NCI-H1694 (cell line): ENCODE measurements around the gene KL.

Source experiments
- DNase-seq: peaks from one replicate; lab custom pipeline; 2025; lab: John Stamatoyannopoulos, UW

The KL gene

GRCh38 chr13:33081666-33082065 lies 65.4 kb downstream of the KL start:
- no peak for DNase-seq

- no peak for DNase-seq
These were observed 66.8 kb downstream of the KL start for GRCh38 chr13:33083054-33083453.

DNA sequence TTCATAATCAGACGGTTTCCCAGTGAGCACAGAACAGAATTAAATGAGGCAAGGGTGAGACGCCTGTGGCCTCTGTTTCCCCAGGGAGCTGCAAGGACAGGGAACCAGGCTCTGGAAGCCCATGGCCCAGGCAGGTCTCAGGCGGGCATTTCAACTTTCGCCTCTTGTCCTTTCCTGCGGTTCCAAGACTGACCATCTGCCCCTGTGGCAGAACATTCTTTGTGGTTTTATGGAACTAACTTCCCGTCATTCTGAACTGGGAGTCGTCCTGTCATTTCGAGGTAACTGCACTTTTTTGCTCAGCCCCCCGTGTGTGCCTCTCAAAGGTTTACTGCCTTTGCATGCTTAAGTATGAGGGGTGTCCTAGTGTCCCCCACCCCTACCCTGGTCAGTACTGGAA lies 70.9 kb downstream of the KL start:
- DNase-seq = no peak

DNA sequence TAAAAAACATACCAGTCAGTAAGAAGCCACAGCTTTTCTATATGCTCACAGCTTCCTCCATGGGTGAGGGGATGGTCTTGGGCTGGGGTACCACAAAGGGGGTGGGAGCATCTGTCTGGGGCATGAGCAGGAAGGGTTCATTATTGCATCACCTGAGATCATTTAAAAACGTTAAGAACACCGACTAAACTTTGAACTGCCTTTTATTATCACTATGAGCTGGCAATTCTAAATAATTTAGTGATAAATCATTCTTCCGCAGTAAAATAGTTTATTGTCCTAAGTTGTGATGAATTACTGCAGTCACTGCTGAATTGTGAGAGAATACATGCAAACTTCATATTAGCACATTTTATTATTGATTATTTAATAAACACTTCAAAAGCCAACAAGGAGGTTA lies 71.6 kb downstream of the KL start:
- no peak for DNase-seq

- no peak for DNase-seq
These were observed 73.1 kb downstream of the KL start for GRCh38 chr13:33089311-33089710.

- no peak for DNase-seq
These were observed 74.7 kb downstream of the KL start for GRCh38 chr13:33090755-33091414.

- no peak for DNase-seq
These were observed 75.2 kb downstream of the KL start for GRCh38 chr13:33091415-33091774.

GRCh38 chr13:33092073-33092987 lies 76.1 kb downstream of the KL start:
- no peak for DNase-seq

GRCh38 chr13:33096886-33097605 lies 80.8 kb downstream of the KL start:
- DNase-seq = no peak

DNA sequence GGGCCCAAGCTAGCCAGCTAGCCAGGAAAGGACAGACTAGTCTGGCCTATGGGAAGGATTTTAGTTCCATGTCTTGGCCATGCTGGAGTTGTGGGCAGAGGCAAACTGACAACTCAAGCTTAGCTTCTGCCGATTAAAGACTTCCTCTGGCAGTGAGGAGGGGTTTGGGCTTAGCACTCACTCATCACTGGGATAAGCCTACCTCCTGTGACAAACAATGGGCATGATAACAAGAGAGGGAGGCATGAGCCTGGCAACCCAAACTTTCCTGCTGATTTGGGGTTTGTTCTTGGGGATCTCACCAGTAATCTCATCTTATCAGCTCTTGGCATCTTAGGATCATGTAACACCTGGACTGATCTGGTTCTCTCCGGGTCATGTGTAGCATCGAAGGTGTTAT lies 83.6 kb downstream of the KL start:
- DNase-seq = no peak

DNA sequence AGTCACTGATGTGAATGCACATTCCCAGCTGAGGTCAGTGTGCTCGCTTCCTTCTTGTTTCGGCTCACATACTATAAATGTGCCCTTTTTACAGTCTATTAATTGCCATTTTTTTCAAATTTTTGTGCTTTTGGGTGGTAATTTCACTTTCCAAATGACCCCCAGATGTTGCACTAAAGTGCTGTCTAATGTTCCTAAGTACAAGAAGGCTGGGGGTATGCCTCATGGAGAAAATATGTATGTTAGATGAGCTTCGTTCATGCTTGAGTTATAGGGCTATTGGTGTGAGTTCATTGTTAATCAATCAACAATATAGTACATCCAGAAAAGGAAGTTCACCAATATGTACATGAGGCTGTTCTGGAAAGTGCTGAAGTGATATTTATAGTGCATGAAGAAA lies 84.7 kb downstream of the KL start:
- no peak for DNase-seq

GRCh38 chr13:33101835-33102234 lies 85.6 kb downstream of the KL start:
- no peak for DNase-seq

- DNase-seq = no peak
These were observed 87.2 kb downstream of the KL start for GRCh38 chr13:33103457-33103856.

- DNase-seq = no peak
These were observed 89.3 kb downstream of the KL start for GRCh38 chr13:33105387-33106005.

DNA sequence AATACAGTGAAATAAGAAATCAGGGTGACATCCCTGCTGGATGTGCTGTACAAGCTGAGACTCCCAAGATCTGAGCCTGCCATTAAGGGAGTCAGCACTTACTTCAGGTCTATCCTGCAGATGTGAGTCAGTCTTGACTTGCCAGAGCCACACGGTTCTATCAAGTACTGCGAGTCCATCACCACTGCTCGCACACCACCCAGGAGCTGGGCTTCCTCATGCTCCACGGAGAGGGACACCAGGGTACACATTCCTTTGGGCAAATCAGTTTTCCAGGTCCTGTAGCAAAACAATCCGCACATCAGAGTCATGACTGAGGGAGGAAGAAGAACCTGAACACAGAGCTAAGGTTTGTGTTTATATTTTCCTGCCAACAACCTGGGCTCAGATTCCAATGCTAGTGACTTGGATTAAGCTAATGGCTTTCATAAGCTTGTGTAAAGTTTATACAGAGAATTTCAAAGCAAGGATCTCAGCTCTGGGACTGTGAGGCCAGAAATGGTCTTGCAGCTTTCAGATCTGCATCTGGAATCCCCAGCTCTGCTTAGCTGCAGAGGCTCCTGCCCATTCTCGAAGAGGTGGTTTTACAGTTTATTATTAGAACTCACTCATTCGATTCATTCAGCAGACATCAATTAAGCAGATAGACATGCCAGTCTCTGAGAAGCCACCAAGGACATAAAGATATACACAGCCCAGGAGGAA lies 90.6 kb downstream of the KL start:
- DNase-seq = no peak

- DNase-seq = no peak
These were observed 91.1 kb downstream of the KL start for GRCh38 chr13:33107361-33107760.

- no peak for DNase-seq
These were observed 92.4 kb downstream of the KL start for GRCh38 chr13:33108620-33109019.

GRCh38 chr13:33109271-33109697 lies 93.1 kb downstream of the KL start:
- DNase-seq = no peak

- no peak for DNase-seq
These were observed 93.6 kb downstream of the KL start for GRCh38 chr13:33109801-33110200.

DNA sequence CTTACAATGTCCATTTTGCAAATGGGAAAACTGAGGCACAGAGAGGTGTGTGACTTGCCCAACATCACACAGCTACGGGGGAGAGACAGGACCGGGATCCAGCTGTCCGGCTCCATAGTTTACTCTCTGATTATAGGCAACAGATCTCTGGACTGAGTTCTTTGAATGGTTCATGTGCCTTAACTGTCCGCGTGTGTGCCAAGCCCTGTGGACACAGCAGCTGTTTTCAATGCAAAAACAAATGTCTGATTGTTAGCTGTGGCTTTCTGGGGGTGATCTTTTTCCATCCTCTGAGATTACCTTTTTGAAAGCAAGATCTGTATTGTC lies 94.1 kb downstream of the KL start:
- DNase-seq = no peak

DNA sequence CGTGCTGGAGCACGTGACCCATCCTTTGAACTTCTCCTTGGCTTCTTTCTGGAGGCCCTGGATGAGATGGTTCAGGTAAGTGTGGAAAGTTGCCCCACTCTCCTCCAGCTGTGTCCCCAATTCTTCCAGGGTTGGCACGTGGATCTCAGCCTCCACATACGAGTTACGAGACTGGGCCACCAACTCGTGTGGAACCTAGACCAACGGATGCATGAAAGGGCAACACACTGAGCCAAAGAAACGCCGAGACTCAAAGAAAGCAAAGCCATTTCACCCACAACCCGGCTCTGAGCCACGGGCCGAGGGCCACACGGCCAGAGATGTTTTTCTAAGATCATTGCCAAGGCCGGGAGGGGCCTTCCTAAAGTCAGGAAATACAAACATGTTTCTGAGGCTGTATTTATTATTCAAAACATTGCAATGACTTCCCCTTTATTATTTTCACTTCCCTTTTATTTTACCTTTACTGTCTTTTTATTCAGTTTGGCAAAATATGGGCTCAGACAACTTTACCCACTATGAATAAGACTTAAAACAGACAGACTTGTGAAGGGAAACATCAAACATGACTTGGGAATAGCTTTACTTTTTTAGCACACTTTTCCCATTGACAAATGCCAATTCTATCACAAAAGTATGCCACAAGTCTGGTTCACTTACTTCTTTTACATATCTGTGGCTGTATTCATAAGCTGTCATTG lies 94.6 kb downstream of the KL start:
- no peak for DNase-seq
